CD4-positive, alpha-beta T cell (primary cell): ENCODE data around the gene CELF4. TPM values are rescaled to one million over a fixed set of nuclear protein-coding genes. Genes with fewer than 3 reads are reported as not detected.

Experiments used
- ATAC-seq: fragments of 200-7000 bp; cut with Tn5 transposase; one replicate; pipeline ENCODE4 v1.10.0; 2022; ENCODE audit warnings: mild to moderate bottlenecking; ENCODE audit not compliant: poor library complexity
- CTCF ChIA-PET: fragments of 350-600 bp; sonication (Branson Sonifier 250); formaldehyde crosslinking; loops from one replicate; lab custom pipeline; 2021; ENCODE audit warnings: antibody characterized with exemption, inconsistent platforms; lab: Charles Lee
- POLR2A ChIA-PET: fragments of 350-600 bp; sonication (Branson Sonifier 250); formaldehyde crosslinking; loops from one replicate; lab custom pipeline; 2021; ENCODE audit warnings: antibody characterized with exemption, inconsistent platforms; lab: Charles Lee
- DNase-seq, 14 experiments: peaks; one replicate each; pipeline ENCODE4 v3.0.0-alpha.2; 2013 to 2020; ENCODE audit warnings: mixed read lengths in 2 of 14
- H3K27ac ChIP-seq, 2 donors: one replicate each; pipeline versions ENCODE4 v1.5.1 to v1.7.0; 2013; ENCODE audit warnings: low read length in 2 of 2, low read depth in 1 of 2, mild to moderate bottlenecking in 1 of 2
- H3K27me3 ChIP-seq, 2 experiments: 1 replicate in 1 of 2; 2 replicates in 1 of 2; pipeline versions ENCODE4 v1.6.1 to v1.7.0; 2013; ENCODE audit warnings: low read length in 2 of 2, control low read depth in 1 of 2, mild to moderate bottlenecking in 1 of 2, moderate library complexity in 1 of 2; ENCODE audit not compliant: insufficient read depth in 2 of 2, control insufficient read depth in 1 of 2
- H3K36me3 ChIP-seq: one replicate; pipeline ENCODE4 v1.6.1; 2013; ENCODE audit warnings: low read length, control low read depth; ENCODE audit not compliant: insufficient read depth
- H3K4me1 ChIP-seq: one replicate; pipeline ENCODE4 v1.6.1; 2013; ENCODE audit warnings: low read length, control low read depth; ENCODE audit not compliant: insufficient read depth
- H3K4me3 ChIP-seq: one replicate; pipeline ENCODE4 v1.5.1; 2013; ENCODE audit warnings: mild to moderate bottlenecking, low read length, moderate library complexity
- H3K9me3 ChIP-seq, 2 experiments: 1 replicate in 1 of 2; 2 replicates in 1 of 2; pipeline versions ENCODE4 v1.6.1 to v1.7.0; 2013; ENCODE audit warnings: low read length in 2 of 2, mild to moderate bottlenecking in 2 of 2, control low read depth in 1 of 2, moderate library complexity in 1 of 2; ENCODE audit not compliant: control insufficient read depth in 1 of 2, insufficient read depth in 1 of 2
- H3K27ac Mint-ChIP-seq: one replicate; pipeline ENCODE4 v1.8.0; 2020; ENCODE audit warnings: mixed read lengths
- H3K27me3 Mint-ChIP-seq: one replicate; pipeline ENCODE4 v1.8.0; 2021; ENCODE audit warnings: mixed read lengths
- H3K36me3 Mint-ChIP-seq: one replicate; pipeline ENCODE4 v1.8.0; 2021; ENCODE audit warnings: low read depth, mixed read lengths
- H3K4me1 Mint-ChIP-seq: one replicate; pipeline ENCODE4 v1.8.0; 2021; ENCODE audit warnings: low read depth, mixed read lengths
- H3K4me3 Mint-ChIP-seq: one replicate; pipeline ENCODE4 v1.8.0; 2020; ENCODE audit warnings: mild to moderate bottlenecking, mixed read lengths
- H3K9me3 Mint-ChIP-seq: one replicate; pipeline ENCODE4 v1.8.0; 2020; ENCODE audit warnings: mixed read lengths
- CTCF ChIP-seq: fragments of 200-600 bp; IDR thresholded peaks from one replicate; pipeline ENCODE4 v1.8.0; 2022; ENCODE audit warnings: antibody characterized with exemption, mild to moderate bottlenecking
- intact Hi-C, 2 experiments: fragments of 100-400 bp; cut with DNase I in 1 of 2; cut with micrococcal nuclease in 1 of 2; formaldehyde crosslinking; loops; one replicate each; pipeline versions ENCODE4 v1.15.1 to v1.9.0; 2023 to 2025; cut with DNase I, micrococcal nuclease
- total RNA-seq, 174 experiments: library from RNA in 2 of 174; stranded (reverse) in 2 of 174; gene quantifications; one replicate each; pipeline ENCODE4 v1.2.3 and lab custom pipeline; 2021 to 2026

CELF4 gene
- total RNA-seq, 2 experiments from 2014 or later: not detected

DNA sequence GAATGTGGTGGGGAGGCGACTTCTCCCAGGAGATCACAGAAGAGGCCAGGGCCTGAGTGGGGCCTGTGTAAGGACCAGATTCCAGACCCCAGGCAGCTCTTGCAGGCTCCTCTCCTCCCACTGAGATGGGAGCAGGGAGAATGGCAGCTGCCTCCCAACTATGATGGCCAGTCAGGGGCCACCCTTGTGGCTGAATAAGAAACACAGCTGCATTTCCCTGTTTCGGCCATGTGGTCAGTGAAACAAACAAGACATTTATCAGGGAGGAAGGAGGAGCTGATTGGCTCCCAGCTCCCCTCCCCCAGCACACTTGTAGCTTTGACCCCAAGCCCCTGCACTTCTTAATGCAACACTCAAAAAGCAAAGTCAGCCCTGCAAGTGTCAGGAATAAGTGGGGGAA, 143.5 kb downstream of the CELF4 start:
- no peaks in the 10 kb centered on the region for H3K4me1 ChIP-seq
- Mint-ChIP-seq H3K27ac (no peak overlapping the region), H3K9me3 (no peaks in the 10 kb centered on the region), H3K36me3 (no peaks in the 10 kb centered on the region), H3K4me3 (no peak overlapping the region), H3K4me1 (no peaks in the 10 kb centered on the region), H3K27me3 (no peaks in the 10 kb centered on the region)
- no peak for DNase-seq
- ATAC-seq: no peak
- no peak overlapping the region for H3K4me3 ChIP-seq
- ChIA-PET POLR2A (no interaction called here), CTCF (no interaction called here)
- H3K9me3 ChIP-seq: no peaks in the 10 kb centered on the region
- no peak overlapping the region for H3K27ac ChIP-seq
- H3K36me3 ChIP-seq: no peaks in the 10 kb centered on the region
- peaks cover 0 to 2% of the 10 kb centered on the region in 2 experiments for H3K27me3 ChIP-seq
- TF ChIP-seq CTCF: no peak
- intact Hi-C loops: no loop called here

GRCh38 chr18:37421341-37422077, 144.1 kb downstream of the CELF4 start:
- no peaks in the 10 kb centered on the region for H3K4me1 Mint-ChIP-seq
- H3K36me3 ChIP-seq: no peaks in the 10 kb centered on the region
- no peak overlapping the region for H3K27ac Mint-ChIP-seq
- H3K27me3 ChIP-seq: peaks cover 0 to 2% of the 10 kb centered on the region in 2 experiments
- no peaks in the 10 kb centered on the region for H3K36me3 Mint-ChIP-seq
- ChIA-PET POLR2A (no interaction called here), CTCF (no interaction called here)
- no peak for DNase-seq
- intact Hi-C loops: no loop called here
- H3K9me3 ChIP-seq: no peaks in the 10 kb centered on the region
- no peaks in the 10 kb centered on the region for H3K27me3 Mint-ChIP-seq
- no peak for TF ChIP-seq CTCF
- H3K4me3 Mint-ChIP-seq: no peak overlapping the region
- no peaks in the 10 kb centered on the region for H3K9me3 Mint-ChIP-seq
- H3K4me3 ChIP-seq: no peak overlapping the region
- H3K27ac ChIP-seq: no peak overlapping the region
- no peak for ATAC-seq
- no peaks in the 10 kb centered on the region for H3K4me1 ChIP-seq

DNA sequence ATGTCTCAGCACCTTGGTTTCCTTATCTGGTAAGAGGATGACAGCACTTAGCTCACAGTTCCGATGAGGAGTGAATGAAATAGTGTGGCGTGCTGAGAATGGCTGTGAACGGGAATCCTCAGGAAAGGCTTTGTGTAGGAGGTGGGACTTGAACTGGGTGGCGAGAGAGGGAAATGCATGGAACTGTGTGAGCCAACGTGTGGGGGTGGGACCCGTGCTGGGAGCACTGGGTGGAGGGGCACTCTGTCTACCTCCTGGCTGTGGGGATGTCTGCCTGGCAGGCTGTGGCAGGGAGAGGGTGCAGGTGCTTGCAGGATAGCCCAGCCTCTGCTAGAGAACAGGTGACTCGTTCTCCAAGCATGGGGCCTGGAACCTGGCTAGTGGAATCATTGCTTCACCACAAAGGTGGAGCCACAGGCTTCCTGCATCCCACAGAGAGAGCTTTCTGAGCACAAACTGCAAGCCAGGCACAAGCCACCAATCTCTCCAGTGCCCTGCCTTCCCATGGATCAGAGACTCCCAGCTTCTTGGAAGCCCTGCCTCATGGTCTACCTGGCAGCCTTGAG, 145.2 kb downstream of the CELF4 start:
- H3K9me3 ChIP-seq: no peaks in the 10 kb centered on the region
- H3K27ac ChIP-seq: no peak overlapping the region
- no peak overlapping the region for H3K4me3 Mint-ChIP-seq
- DNase-seq (no peak), ATAC-seq (no peak)
- H3K27me3 Mint-ChIP-seq: no peaks in the 10 kb centered on the region
- H3K4me3 ChIP-seq: no peak overlapping the region
- no peak overlapping the region for H3K27ac Mint-ChIP-seq
- CTCF ChIA-PET: no interaction called here
- no peaks in the 10 kb centered on the region for H3K27me3 ChIP-seq
- intact Hi-C loops: no loop called here
- H3K4me1 Mint-ChIP-seq: no peaks in the 10 kb centered on the region
- H3K4me1 ChIP-seq: no peaks in the 10 kb centered on the region
- H3K9me3 Mint-ChIP-seq: no peaks in the 10 kb centered on the region
- no peaks in the 10 kb centered on the region for H3K36me3 Mint-ChIP-seq
- POLR2A ChIA-PET: no interaction called here
- TF ChIP-seq CTCF: no peak
- no peaks in the 10 kb centered on the region for H3K36me3 ChIP-seq
